CD4-positive, alpha-beta T cell treated with Interleukin-1 beta for 1 hour (primary cell): ENCODE results near the gene HPCA.

ENCODE experiments used
- DNase-seq, 2 donors: peaks; one replicate each; pipeline ENCODE4 v3.0.0-alpha.2; 2020 to 2022

Gene HPCA

GRCh38 chr1:32886004-32886827 lies at the start of gene HPCA:
TSS of gene HPCA (plus strand) at chr1:32886491. CDS start at chr1:32888899, 2,408 bp downstream.
- peak in 1 of 2 donors; percentile 4 for DNase-seq

GRCh38 chr1:32848354-32849063 lies 37.8 kb upstream of the HPCA start:
- no peak for DNase-seq

- DNase-seq = no peak
These were observed 30.3 kb upstream of the HPCA start for GRCh38 chr1:32855861-32856617.

- DNase-seq = no peak
These were observed 28.2 kb upstream of the HPCA start for GRCh38 chr1:32858136-32858535.

GRCh38 chr1:32858791-32859190 lies 27.5 kb upstream of the HPCA start:
- DNase-seq = no peak

GRCh38 chr1:32859915-32860314 lies 26.4 kb upstream of the HPCA start:
- no peak for DNase-seq

GRCh38 chr1:32860566-32860965 lies 25.7 kb upstream of the HPCA start:
- DNase-seq = no peak

- DNase-seq = no peak
These were observed 24.2 kb upstream of the HPCA start for GRCh38 chr1:32861904-32862695.

- DNase-seq = no peak
These were observed 22.9 kb upstream of the HPCA start for GRCh38 chr1:32863218-32863880.

- no peak for DNase-seq
These were observed 22.4 kb upstream of the HPCA start for GRCh38 chr1:32863881-32864245.

GRCh38 chr1:32864375-32865019 lies 21.8 kb upstream of the HPCA start:
- DNase-seq = no peak

GRCh38 chr1:32865639-32866405 lies 20.5 kb upstream of the HPCA start:
- DNase-seq = no peak

GRCh38 chr1:32867151-32867550 lies 19.1 kb upstream of the HPCA start:
- no peak for DNase-seq

GRCh38 chr1:32867671-32868070 lies 18.6 kb upstream of the HPCA start:
- no peak for DNase-seq

- DNase-seq = no peak
These were observed 18.2 kb upstream of the HPCA start for GRCh38 chr1:32868085-32868484.

GRCh38 chr1:32868806-32869455 lies 17.4 kb upstream of the HPCA start:
- DNase-seq = no peak

GRCh38 chr1:32869923-32870614 lies 16.2 kb upstream of the HPCA start:
- DNase-seq = no peak

- no peak for DNase-seq
These were observed 15.5 kb upstream of the HPCA start, which contains the start of gene FNDC5 for GRCh38 chr1:32870615-32871363. TSS of gene FNDC5 (minus strand) at chr1:32870912.
